ENCODE results near the gene FBXW7.

The FBXW7 gene

DNA sequence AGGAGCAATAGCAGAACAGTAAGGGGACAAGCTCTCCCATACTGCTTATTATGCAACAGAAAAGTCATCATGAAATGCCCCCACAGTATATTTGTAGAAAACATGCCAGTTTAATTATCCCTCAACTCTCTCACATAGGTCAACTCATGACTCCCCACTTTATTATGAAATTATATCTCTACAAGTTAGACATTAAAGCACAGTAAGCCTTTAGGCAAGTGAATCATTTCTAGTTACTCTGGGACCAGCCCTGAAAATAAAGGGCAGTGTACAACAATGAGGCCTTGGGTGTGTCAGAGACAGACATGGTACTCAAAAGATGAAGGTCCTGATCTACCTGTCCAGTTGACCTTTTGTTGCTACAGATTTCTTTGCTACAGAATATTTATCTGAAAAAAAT, 191.9 kb downstream of the FBXW7 start:
- Histone ChIP-seq H3K36me3 (ENCODE audit: insufficient read depth, low read depth, low read length) (peaks cover 12% of the 10 kb centered on the region), H3K9me3 (ENCODE audit: insufficient read depth, low read depth, low read length) (no peaks in the 10 kb centered on the region), H3K4me1 (ENCODE audit: insufficient read depth, low read length) (peaks cover 2% of the 10 kb centered on the region; the same call in 1 of the 2 replicates)

GRCh38 chr4:152342293-152342692, 193.6 kb downstream of the FBXW7 start:
- Histone ChIP-seq H3K36me3 (ENCODE audit: insufficient read depth, low read depth, low read length) (peaks cover 12% of the 10 kb centered on the region), H3K4me1 (ENCODE audit: insufficient read depth, low read length) (no peaks in the 10 kb centered on the region), H3K9ac (ENCODE audit: low read depth, low read length) (no peak overlapping the region), H3K27ac (ENCODE audit: low read length) (no peak overlapping the region), H3K9me3 (ENCODE audit: insufficient read depth, low read depth, low read length) (no peaks in the 10 kb centered on the region), H3K27me3 (ENCODE audit: insufficient read depth, low read length) (no peaks in the 10 kb centered on the region), H3K4me3 (ENCODE audit: low read length) (no peak overlapping the region)

More for the DNA sequence above, 191.9 kb downstream of the FBXW7 start:
- H3K27me3 ChIP-seq (ENCODE audit: insufficient read depth, low read length) = no peaks in the 10 kb centered on the region
- no peak overlapping the region for H3K4me3 ChIP-seq (ENCODE audit: low read length)
- no peak overlapping the region for H3K27ac ChIP-seq (ENCODE audit: low read length)
- no peak overlapping the region for H3K9ac ChIP-seq (ENCODE audit: low read depth, low read length)

- Histone ChIP-seq H3K27ac (ENCODE audit: low read length) (no peak overlapping the region), H3K9me3 (ENCODE audit: insufficient read depth, low read depth, low read length) (no peaks in the 10 kb centered on the region), H3K4me1 (ENCODE audit: insufficient read depth, low read length) (no peaks in the 10 kb centered on the region), H3K4me3 (ENCODE audit: low read length) (no peak overlapping the region), H3K36me3 (ENCODE audit: insufficient read depth, low read depth, low read length) (peaks cover 3% of the 10 kb centered on the region; the same call in 1 of the 2 replicates), H3K27me3 (ENCODE audit: insufficient read depth, low read length) (no peaks in the 10 kb centered on the region), H3K9ac (ENCODE audit: low read depth, low read length) (no peak overlapping the region)
Measured at GRCh38 chr4:152340818-152341217, 195.1 kb downstream of the FBXW7 start.

- Histone ChIP-seq H3K4me3 (ENCODE audit: low read length) (no peak overlapping the region), H3K9me3 (ENCODE audit: insufficient read depth, low read depth, low read length) (no peaks in the 10 kb centered on the region), H3K36me3 (ENCODE audit: insufficient read depth, low read depth, low read length) (peaks cover 3% of the 10 kb centered on the region; the same call in 1 of the 2 replicates), H3K9ac (ENCODE audit: low read depth, low read length) (no peak overlapping the region), H3K27ac (ENCODE audit: low read length) (no peak overlapping the region), H3K27me3 (ENCODE audit: insufficient read depth, low read length) (no peaks in the 10 kb centered on the region), H3K4me1 (ENCODE audit: insufficient read depth, low read length) (no peaks in the 10 kb centered on the region)
Measured at GRCh38 chr4:152339576-152339975, 196.3 kb downstream of the FBXW7 start.

- H3K27ac ChIP-seq (ENCODE audit: low read length) = no peak overlapping the region
- H3K4me3 ChIP-seq (ENCODE audit: low read length) = no peak overlapping the region
- H3K4me1 ChIP-seq (ENCODE audit: insufficient read depth, low read length) = no peaks in the 10 kb centered on the region
- H3K36me3 ChIP-seq (ENCODE audit: insufficient read depth, low read depth, low read length) = peaks cover 9% of the 10 kb centered on the region
- no peaks in the 10 kb centered on the region for H3K9me3 ChIP-seq (ENCODE audit: insufficient read depth, low read depth, low read length)
- no peak overlapping the region for H3K9ac ChIP-seq (ENCODE audit: low read depth, low read length)
- no peaks in the 10 kb centered on the region for H3K27me3 ChIP-seq (ENCODE audit: insufficient read depth, low read length)
Measured at GRCh38 chr4:152334931-152335330, 201.0 kb downstream of the FBXW7 start.

GRCh38 chr4:152331042-152331441, 204.8 kb downstream of the FBXW7 start:
- Histone ChIP-seq H3K9ac (ENCODE audit: low read depth, low read length) (no peak overlapping the region), H3K36me3 (ENCODE audit: insufficient read depth, low read depth, low read length) (peaks cover 24% of the 10 kb centered on the region), H3K27me3 (ENCODE audit: insufficient read depth, low read length) (no peaks in the 10 kb centered on the region), H3K4me3 (ENCODE audit: low read length) (no peak overlapping the region), H3K4me1 (ENCODE audit: insufficient read depth, low read length) (no peaks in the 10 kb centered on the region), H3K27ac (ENCODE audit: low read length) (no peak overlapping the region), H3K9me3 (ENCODE audit: insufficient read depth, low read depth, low read length) (no peaks in the 10 kb centered on the region)

- H3K27me3 ChIP-seq (ENCODE audit: insufficient read depth, low read length) = no peaks in the 10 kb centered on the region
- no peak overlapping the region for H3K27ac ChIP-seq (ENCODE audit: low read length)
- H3K4me3 ChIP-seq (ENCODE audit: low read length) = no peak overlapping the region
- H3K9ac ChIP-seq (ENCODE audit: low read depth, low read length) = no peak overlapping the region
- H3K4me1 ChIP-seq (ENCODE audit: insufficient read depth, low read length) = no peaks in the 10 kb centered on the region
- H3K36me3 ChIP-seq (ENCODE audit: insufficient read depth, low read depth, low read length) = peaks cover 31% of the 10 kb centered on the region
- H3K9me3 ChIP-seq (ENCODE audit: insufficient read depth, low read depth, low read length) = no peaks in the 10 kb centered on the region
Measured at GRCh38 chr4:152328582-152328981, 207.3 kb downstream of the FBXW7 start.

DNA sequence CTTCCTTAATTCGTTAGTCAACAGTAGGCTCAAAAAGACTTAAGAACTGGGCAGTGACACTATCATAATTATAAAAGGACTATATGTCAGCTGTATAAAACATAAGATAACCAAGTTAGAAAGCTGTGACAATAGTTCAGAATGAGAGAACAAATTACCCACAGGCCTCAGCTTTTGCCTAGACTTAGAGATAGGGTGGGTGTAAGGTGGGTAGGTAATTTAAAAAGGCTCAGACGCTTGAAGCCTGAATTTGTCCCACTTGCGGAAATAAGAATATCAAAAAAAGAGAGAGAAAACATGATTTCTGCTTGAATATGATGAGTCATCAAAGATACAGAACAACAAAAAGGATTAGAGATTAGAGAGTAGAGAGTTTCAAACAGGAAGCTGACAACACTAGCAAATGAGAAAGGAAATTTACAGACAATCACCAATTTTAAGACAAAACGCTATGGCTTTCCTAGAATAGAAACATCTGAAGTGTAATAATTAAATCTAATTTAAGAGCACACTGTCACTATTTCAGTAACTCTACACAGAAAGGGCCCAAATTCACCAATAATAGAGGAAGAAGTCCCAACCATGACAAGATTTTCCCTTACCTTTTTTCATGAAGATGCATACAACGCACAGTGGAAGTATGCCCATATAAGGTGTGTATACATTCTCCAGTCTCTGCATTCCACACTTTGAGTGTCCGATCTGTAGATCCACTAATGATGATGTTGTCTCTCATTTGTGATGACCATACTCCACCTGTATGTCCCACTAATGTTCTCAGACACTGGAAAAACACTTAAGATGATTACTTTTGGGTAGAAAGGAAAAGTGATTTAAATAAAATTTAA, 208.1 kb downstream of the FBXW7 start:
- Histone ChIP-seq H3K36me3 (ENCODE audit: insufficient read depth, low read depth, low read length) (peaks cover 39% of the 10 kb centered on the region), H3K4me1 (ENCODE audit: insufficient read depth, low read length) (no peaks in the 10 kb centered on the region), H3K27me3 (ENCODE audit: insufficient read depth, low read length) (no peaks in the 10 kb centered on the region), H3K9ac (ENCODE audit: low read depth, low read length) (no peak overlapping the region), H3K9me3 (ENCODE audit: insufficient read depth, low read depth, low read length) (no peaks in the 10 kb centered on the region), H3K27ac (ENCODE audit: low read length) (no peak overlapping the region), H3K4me3 (ENCODE audit: low read length) (no peak overlapping the region)

GRCh38 chr4:152325831-152326230, 210.1 kb downstream of the FBXW7 start:
- H3K4me1 ChIP-seq (ENCODE audit: insufficient read depth, low read length) = no peaks in the 10 kb centered on the region
- H3K4me3 ChIP-seq (ENCODE audit: low read length) = no peak overlapping the region
- no peak overlapping the region for H3K9ac ChIP-seq (ENCODE audit: low read depth, low read length)
- no peaks in the 10 kb centered on the region for H3K27me3 ChIP-seq (ENCODE audit: insufficient read depth, low read length)
- no peak overlapping the region for H3K27ac ChIP-seq (ENCODE audit: low read length)
- peaks cover 48% of the 10 kb centered on the region for H3K36me3 ChIP-seq (ENCODE audit: insufficient read depth, low read depth, low read length)
- no peaks in the 10 kb centered on the region for H3K9me3 ChIP-seq (ENCODE audit: insufficient read depth, low read depth, low read length)

GRCh38 chr4:152323221-152323620, 212.7 kb downstream of the FBXW7 start:
- Histone ChIP-seq H3K9me3 (ENCODE audit: insufficient read depth, low read depth, low read length) (no peaks in the 10 kb centered on the region), H3K27me3 (ENCODE audit: insufficient read depth, low read length) (no peaks in the 10 kb centered on the region), H3K36me3 (ENCODE audit: insufficient read depth, low read depth, low read length) (peaks cover 30% of the 10 kb centered on the region), H3K27ac (ENCODE audit: low read length) (no peak overlapping the region), H3K9ac (ENCODE audit: low read depth, low read length) (no peak overlapping the region), H3K4me1 (ENCODE audit: insufficient read depth, low read length) (no peaks in the 10 kb centered on the region), H3K4me3 (ENCODE audit: low read length) (no peak overlapping the region)

DNA sequence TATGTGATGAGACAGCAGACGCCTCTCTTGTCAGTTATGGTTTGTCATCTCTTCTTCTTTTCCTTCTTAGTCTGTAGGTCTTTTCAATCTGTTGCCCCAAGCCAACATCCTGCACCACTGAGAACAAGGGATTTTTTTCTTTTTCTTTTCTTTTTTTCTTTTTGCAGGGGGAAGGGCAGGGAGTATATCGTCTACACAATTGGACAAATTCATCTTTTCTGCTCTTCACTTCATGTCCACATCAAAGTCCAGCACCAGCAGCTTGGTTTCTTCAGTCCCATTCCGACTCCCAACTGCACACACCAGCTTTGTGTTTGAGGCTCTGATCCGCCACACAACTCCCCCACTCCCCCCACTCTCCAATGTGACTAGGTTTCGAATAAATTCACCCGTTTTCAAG, 213.2 kb downstream of the FBXW7 start:
- Histone ChIP-seq H3K9me3 (ENCODE audit: insufficient read depth, low read depth, low read length) (no peaks in the 10 kb centered on the region), H3K9ac (ENCODE audit: low read depth, low read length) (no peak overlapping the region), H3K27ac (ENCODE audit: low read length) (no peak overlapping the region), H3K36me3 (ENCODE audit: insufficient read depth, low read depth, low read length) (peaks cover 24% of the 10 kb centered on the region), H3K27me3 (ENCODE audit: insufficient read depth, low read length) (no peaks in the 10 kb centered on the region), H3K4me1 (ENCODE audit: insufficient read depth, low read length) (no peaks in the 10 kb centered on the region), H3K4me3 (ENCODE audit: low read length) (no peak overlapping the region)

DNA sequence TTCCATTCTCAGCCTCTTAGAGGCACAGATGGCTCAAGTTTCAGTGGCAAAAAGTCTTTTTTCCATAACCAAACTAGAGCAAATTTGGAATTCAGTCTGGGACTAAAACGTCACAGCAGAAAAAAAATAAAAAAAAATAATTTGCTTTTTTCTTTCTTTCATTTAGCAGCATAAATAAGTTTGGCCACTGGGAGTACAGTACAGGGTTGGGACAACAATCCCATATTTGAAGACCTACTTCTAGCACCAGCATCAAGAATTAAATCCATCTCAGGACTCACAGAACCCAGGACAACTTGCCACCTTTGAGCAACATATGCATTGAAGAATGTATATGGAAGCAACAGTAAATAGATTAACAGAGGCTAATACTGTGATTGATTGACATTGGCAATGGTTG, 214.0 kb downstream of the FBXW7 start:
- peaks cover 24% of the 10 kb centered on the region for H3K36me3 ChIP-seq (ENCODE audit: insufficient read depth, low read depth, low read length)
- H3K9me3 ChIP-seq (ENCODE audit: insufficient read depth, low read depth, low read length) = no peaks in the 10 kb centered on the region
- no peaks in the 10 kb centered on the region for H3K4me1 ChIP-seq (ENCODE audit: insufficient read depth, low read length)
- H3K9ac ChIP-seq (ENCODE audit: low read depth, low read length) = no peak overlapping the region
- H3K27me3 ChIP-seq (ENCODE audit: insufficient read depth, low read length) = no peaks in the 10 kb centered on the region
- H3K4me3 ChIP-seq (ENCODE audit: low read length) = no peak overlapping the region
- no peak overlapping the region for H3K27ac ChIP-seq (ENCODE audit: low read length)
